ENCODE data around the gene MEIOB.

GRCh38 chr16:1820096-1820945, 51.6 kb downstream of the MEIOB start:
- TF ChIP-seq, protein P1, sequence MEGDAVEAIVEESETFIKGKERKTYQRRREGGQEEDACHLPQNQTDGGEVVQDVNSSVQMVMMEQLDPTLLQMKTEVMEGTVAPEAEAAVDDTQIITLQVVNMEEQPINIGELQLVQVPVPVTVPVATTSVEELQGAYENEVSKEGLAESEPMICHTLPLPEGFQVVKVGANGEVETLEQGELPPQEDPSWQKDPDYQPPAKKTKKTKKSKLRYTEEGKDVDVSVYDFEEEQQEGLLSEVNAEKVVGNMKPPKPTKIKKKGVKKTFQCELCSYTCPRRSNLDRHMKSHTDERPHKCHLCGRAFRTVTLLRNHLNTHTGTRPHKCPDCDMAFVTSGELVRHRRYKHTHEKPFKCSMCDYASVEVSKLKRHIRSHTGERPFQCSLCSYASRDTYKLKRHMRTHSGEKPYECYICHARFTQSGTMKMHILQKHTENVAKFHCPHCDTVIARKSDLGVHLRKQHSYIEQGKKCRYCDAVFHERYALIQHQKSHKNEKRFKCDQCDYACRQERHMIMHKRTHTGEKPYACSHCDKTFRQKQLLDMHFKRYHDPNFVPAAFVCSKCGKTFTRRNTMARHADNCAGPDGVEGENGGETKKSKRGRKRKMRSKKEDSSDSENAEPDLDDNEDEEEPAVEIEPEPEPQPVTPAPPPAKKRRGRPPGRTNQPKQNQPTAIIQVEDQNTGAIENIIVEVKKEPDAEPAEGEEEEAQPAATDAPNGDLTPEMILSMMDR (IDR thresholded peaks at IDR 0.05) = no peak
- TF ChIP-seq POLR2AphosphoS5 (IDR thresholded peaks at IDR 0.05) = no peak
- TF ChIP-seq EP300 (IDR thresholded peaks at IDR 0.05) = no peak
- TF ChIP-seq POLR2A (IDR thresholded peaks at IDR 0.05) = no peak

Data from gastroesophageal sphincter (tissue), 3 donors.